Ovary (tissue), 9 donors: ENCODE data around the gene PCDHGB3. TPM values are rescaled to one million over a fixed set of nuclear protein-coding genes. Genes with fewer than 3 reads are reported as not detected.
"Not testable (repeated sequence)": the region's sequence is repeated elsewhere in the genome, so short reads cannot be mapped to it uniquely, and the experiment has no call there.

Experiments
- DNase-seq, 5 donors: peaks; one replicate each; pipeline ENCODE4 v3.0.0-alpha.2; 2019 to 2020
- H3K27ac ChIP-seq, 2 donors: fragments of 200-600 bp; one replicate each; pipeline versions ENCODE4 v1.5.1 to v1.8.0; 2019 to 2022
- H3K27me3 ChIP-seq: fragments of 200-600 bp; one replicate; pipeline ENCODE4 v1.8.0; 2022
- H3K36me3 ChIP-seq: fragments of 200-600 bp; sonication (generic); one replicate; pipeline ENCODE4 v1.5.1; 2019
- H3K4me1 ChIP-seq: one replicate; pipeline ENCODE4 v1.8.1; 2013; ENCODE audit warnings: mild to moderate bottlenecking, moderate library complexity; ENCODE audit not compliant: insufficient read depth
- H3K4me3 ChIP-seq: fragments of 200-600 bp; sonication (generic); one replicate; pipeline ENCODE4 v1.5.1; 2017
- H3K9me3 ChIP-seq, 2 donors: fragments of 200-600 bp in 1 of 2; sonication (generic) in 1 of 2; one replicate each; pipeline versions ENCODE4 v1.5.1 to v1.8.1; 2013 to 2019; ENCODE audit warnings: mild to moderate bottlenecking in 1 of 2, moderate library complexity in 1 of 2
- EP300 ChIP-seq: sonication (generic); formaldehyde crosslinking; IDR thresholded peaks from one replicate; pipeline ENCODE4 v1.6.1; 2017; ENCODE audit warnings: antibody characterized with exemption
- POLR2A ChIP-seq: fragments of 450-650 bp; IDR thresholded peaks from one replicate; pipeline ENCODE4 v1.6.1; 2017; ENCODE audit warnings: antibody characterized with exemption, mild to moderate bottlenecking, moderate library complexity
- WGBS, 3 donors: extraction: QIAGEN DNeasy Blood & Tissue Kit in 1 of 3; methylation state at CpG; one replicate each; pipeline versions ENCODE4 v1.1.5 to v1.1.7; 2013 to 2017; 5-methylcytosine and 5-hydroxymethylcytosine counted together
- intact Hi-C, 4 donors: fragments of 100-400 bp; cut with DNase I; formaldehyde crosslinking; loops; one replicate each; pipeline versions ENCODE4 v1.11.0 to v1.15.1; 2022 to 2023
- polyA plus RNA-seq, 2 donors: library from polyadenylated mRNA; stranded (reverse); fragments of 200-250 nt in 1 of 2; fragments of 350-450 nt in 1 of 2; fragmentation: Illumina TruSeq in 1 of 2; extraction: RNeasy Lipid Tissue Mini Kit (QIAGEN cat#74804) in 1 of 2; gene quantifications; one replicate each; pipeline ENCODE4 v1.2.3, GENCODE V29; 2013 to 2014
- total RNA-seq, 7 donors: library from RNA; depleted of rRNA in 2 of 7; stranded (reverse); fragments of >200 nt in 2 of 7; fragmentation: NEBNext Ultra II Directional in 3 of 7; extraction: Animal tissue kit (Norgen Biotek cat#: 25700) in 3 of 7; gene quantifications; one replicate each; pipeline versions ENCODE4 v1.1.0 to v1.2.4, GENCODE V29; 2016 to 2023
- TF ChIP-seq, protein P1 (sequence below), 3 donors: fragments of 450-650 bp in 2 of 3; fragments of 200-600 bp in 1 of 3; IDR thresholded peaks; one replicate each; pipeline versions ENCODE4 v1.5.1 to v1.8.0; 2016 to 2022; ENCODE audit warnings: antibody characterized with exemption in 3 of 3, mild to moderate bottlenecking in 1 of 3
- donor health status: DM: no; HTN: no; CAD: no; lungs with moderate emphysema.
- donor health status: DM: no; HTN: no; CAD: no.
- donor health status: Bipolar disorder and iron deficiency.
- donor health status: DM: yes; HTN: yes; CAD: no.
- donor health status: DM: no; HTN: no; CAD: no.
- donor health status: DM: yes; HTN: yes; CAD: no.

PCDHGB3 gene
- total and polyA plus RNA-seq, 9 donors = 1.1 to 8.6 (median 4.5) TPM

DNA sequence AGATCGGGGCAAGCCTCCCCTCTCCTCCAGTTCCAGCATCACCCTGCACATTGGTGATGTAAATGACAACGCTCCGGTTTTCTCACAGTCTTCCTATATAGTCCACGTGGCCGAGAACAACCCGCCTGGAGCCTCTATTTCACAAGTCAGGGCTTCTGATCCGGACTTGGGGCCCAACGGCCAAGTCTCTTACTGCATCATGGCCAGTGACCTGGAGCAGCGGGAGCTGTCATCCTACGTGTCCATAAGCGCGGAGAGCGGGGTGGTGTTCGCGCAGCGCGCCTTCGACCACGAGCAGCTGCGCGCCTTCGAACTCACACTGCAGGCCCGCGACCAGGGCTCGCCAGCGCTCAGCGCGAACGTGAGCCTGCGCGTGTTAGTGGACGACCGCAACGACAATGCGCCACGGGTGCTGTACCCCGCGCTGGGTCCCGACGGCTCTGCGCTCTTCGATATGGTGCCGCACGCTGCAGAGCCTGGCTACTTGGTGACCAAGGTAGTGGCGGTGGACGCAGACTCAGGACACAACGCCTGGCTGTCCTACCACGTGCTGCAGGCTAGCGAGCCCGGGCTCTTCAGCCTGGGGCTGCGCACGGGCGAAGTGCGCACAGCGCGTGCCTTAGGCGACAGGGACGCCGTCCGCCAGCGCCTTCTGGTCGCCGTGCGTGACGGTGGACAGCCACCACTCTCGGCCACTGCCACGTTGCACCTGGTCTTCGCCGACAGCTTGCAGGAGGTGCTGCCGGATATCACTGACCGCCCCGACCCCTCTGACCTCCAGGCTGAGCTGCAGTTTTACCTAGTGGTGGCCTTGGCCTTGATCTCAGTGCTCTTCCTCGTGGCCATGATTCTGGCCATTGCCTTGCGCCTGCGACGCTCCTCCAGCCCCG lies 19.4 kb downstream of the PCDHGB3 start:
- WGBS, 3 donors = 30 to 46% (median 32%) methylated on average over 50 to 77 of the region's 77 CpGs
- Histone ChIP-seq H3K27me3 (no peaks in the 10 kb centered on the region), H3K9me3 (peaks cover 15 to 61% of the 10 kb centered on the region in 2 donors), H3K27ac (no peak overlapping the region), H3K4me1 (no peaks in the 10 kb centered on the region), H3K36me3 (no peaks in the 10 kb centered on the region), H3K4me3 (no peak overlapping the region)
- TF ChIP-seq, protein P1, sequence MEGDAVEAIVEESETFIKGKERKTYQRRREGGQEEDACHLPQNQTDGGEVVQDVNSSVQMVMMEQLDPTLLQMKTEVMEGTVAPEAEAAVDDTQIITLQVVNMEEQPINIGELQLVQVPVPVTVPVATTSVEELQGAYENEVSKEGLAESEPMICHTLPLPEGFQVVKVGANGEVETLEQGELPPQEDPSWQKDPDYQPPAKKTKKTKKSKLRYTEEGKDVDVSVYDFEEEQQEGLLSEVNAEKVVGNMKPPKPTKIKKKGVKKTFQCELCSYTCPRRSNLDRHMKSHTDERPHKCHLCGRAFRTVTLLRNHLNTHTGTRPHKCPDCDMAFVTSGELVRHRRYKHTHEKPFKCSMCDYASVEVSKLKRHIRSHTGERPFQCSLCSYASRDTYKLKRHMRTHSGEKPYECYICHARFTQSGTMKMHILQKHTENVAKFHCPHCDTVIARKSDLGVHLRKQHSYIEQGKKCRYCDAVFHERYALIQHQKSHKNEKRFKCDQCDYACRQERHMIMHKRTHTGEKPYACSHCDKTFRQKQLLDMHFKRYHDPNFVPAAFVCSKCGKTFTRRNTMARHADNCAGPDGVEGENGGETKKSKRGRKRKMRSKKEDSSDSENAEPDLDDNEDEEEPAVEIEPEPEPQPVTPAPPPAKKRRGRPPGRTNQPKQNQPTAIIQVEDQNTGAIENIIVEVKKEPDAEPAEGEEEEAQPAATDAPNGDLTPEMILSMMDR (IDR thresholded peaks at IDR 0.05) = no peak
- TF ChIP-seq EP300 (no peak), POLR2A (no peak)
- DNase-seq = no peak
- intact Hi-C loops = loop anchor here in 2 of 4 donors (1.0 to 10.0 kb wide), 2 partner anchors 8 to 165 kb away; no protein-coding TSS in a partner anchor

DNA sequence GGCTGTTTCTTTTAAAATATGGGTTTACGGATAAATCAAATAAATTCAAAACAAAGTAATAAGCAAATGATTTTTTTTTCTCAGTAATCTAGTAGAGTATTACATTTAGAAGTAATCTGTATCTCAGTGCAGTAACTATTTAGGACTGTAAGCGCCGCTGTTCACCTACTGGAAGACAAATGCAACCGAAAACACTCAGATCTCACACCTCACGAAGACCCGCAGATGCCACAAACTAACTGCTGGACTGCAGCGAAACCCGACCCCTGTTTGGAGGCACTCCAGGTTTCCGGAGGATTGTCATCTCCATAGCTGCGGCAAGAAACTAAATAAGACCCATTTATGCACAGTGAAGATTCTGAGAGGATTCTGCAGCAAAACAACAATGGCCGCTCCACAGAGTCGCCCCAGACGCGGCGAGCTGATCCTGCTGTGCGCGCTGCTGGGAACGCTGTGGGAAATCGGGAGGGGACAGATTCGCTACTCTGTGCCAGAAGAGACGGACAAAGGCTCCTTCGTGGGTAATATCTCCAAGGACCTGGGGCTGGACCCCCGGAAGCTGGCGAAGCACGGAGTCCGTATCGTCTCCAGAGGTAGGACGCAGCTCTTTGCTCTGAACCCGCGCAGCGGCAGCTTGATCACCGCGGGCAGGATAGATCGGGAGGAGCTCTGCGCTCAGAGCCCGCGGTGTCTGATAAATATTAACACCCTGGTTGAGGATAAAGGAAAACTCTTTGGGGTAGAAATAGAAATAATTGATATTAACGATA lies 22.6 kb downstream of the PCDHGB3 start, which contains the start of gene PCDHGA8:
Gene PCDHGA8, plus strand, starts transcription at position 205 of the 770 bp plus-strand sequence. Its CDS starts 181 bp downstream, at position 386.
- Histone ChIP-seq H3K27ac (no peak within 1 kb of the TSS), H3K36me3 (no peaks in the 10 kb centered on the region), H3K9me3 (peaks cover 9 to 50% of the 10 kb centered on the region in 2 donors), H3K4me1 (no peaks in the 10 kb centered on the region), H3K4me3 (no peak within 1 kb of the TSS), H3K27me3 (no peaks in the 10 kb centered on the region)
- no peak for DNase-seq
- WGBS, 3 donors = 24 to 34% (median 26%) methylated on average over 38 of the region's 38 CpGs
- TF ChIP-seq POLR2A = no peak
- TF ChIP-seq EP300 = no peak
- TF ChIP-seq, protein P1 (IDR thresholded peaks at IDR 0.05) = no peak
- intact Hi-C loops = loop anchor here in 1 of 4 donors (10.0 kb wide), 1 partner anchor 162 kb away; no protein-coding TSS in a partner anchor

DNA sequence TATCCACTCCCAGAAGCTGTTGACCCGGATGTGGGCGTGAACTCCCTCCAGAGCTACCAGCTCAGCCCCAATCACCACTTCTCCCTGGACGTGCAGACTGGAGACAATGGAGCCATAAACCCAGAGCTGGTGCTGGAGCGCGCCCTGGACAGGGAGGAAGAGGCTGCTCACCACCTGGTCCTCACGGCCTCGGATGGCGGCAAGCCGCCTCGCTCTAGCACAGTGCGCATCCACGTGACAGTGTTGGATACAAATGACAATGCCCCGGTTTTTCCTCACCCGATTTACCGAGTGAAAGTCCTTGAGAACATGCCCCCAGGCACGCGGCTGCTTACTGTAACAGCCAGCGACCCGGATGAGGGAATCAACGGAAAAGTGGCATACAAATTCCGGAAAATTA lies 23.2 kb downstream of the PCDHGB3 start:
- Histone ChIP-seq H3K9me3 (peaks cover 9 to 48% of the 10 kb centered on the region in 2 donors), H3K27ac (no peak overlapping the region), H3K4me1 (no peaks in the 10 kb centered on the region), H3K27me3 (no peaks in the 10 kb centered on the region), H3K4me3 (no peak overlapping the region), H3K36me3 (no peaks in the 10 kb centered on the region)
- TF ChIP-seq, protein P1 (IDR thresholded peaks at IDR 0.05) = no peak
- TF ChIP-seq POLR2A = no peak
- TF ChIP-seq EP300 = no peak
- intact Hi-C loops = loop anchor here in 1 of 4 donors (10.0 kb wide), 1 partner anchor 162 kb away; no protein-coding TSS in a partner anchor
- WGBS, 3 donors = 30 to 44% (median 30%) methylated on average over 21 of the region's 21 CpGs
- no peak for DNase-seq

DNA sequence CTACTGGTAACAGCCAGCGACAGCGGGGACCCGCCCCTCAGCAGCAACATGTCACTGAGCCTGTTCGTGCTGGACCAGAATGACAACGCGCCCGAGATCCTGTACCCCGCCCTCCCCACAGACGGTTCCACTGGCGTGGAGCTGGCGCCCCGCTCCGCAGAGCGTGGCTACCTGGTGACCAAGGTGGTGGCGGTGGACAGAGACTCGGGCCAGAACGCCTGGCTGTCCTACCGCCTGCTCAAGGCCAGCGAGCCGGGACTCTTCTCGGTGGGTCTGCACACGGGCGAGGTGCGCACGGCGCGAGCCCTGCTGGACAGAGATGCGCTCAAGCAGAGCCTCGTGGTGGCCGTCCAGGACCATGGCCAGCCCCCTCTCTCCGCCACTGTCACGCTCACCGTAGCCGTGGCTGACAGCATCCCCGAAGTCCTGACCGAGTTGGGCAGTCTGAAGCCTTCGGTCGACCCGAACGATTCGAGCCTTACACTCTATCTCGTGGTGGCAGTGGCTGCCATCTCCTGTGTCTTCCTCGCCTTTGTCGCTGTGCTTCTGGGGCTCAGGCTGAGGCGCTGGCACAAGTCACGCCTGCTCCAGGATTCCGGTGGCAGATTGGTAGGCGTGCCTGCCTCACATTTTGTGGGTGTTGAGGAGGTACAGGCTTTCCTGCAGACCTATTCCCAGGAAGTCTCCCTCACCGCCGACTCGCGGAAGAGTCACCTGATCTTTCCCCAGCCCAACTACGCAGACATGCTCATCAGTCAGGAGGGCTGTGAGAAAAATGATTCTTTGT lies 24.6 kb downstream of the PCDHGB3 start:
- not testable (repeated sequence) for H3K27ac ChIP-seq, H3K36me3 ChIP-seq, H3K27me3 ChIP-seq, H3K4me3 ChIP-seq, H3K4me1 ChIP-seq, DNase-seq
- WGBS, 3 donors = 29 to 46% (median 39%) methylated on average over 44 to 49 of the region's 53 CpGs
- H3K9me3 ChIP-seq = peaks cover 14 to 44% of the 10 kb centered on the region in 2 donors
- intact Hi-C loops = loop anchor here in 1 of 4 donors (10.0 kb wide), 1 partner anchor 160 kb away; no protein-coding TSS in a partner anchor
